Activated CD4-positive, alpha-beta T cell treated with anti-CD3 and anti-CD28 coated beads, Interleukin-2, amount 10 ng/mL, durations not matched to agents 7 days and 5 days (primary cell): Measurements from ENCODE around the gene UBA1. TPM values are rescaled to one million over a fixed set of nuclear protein-coding genes. Genes with fewer than 3 reads are reported as not detected.
A peak's percentile ranks its signal among the peaks of the same experiment; 100 is the strongest.

Source experiments
- CTCF ChIA-PET: fragments of 350-600 bp; sonication (Branson Sonifier 250); formaldehyde crosslinking; loops from one replicate; lab custom pipeline; 2021; ENCODE audit warnings: antibody characterized with exemption; lab: Charles Lee
- POLR2A ChIA-PET: fragments of 350-600 bp; sonication (Branson Sonifier 250); formaldehyde crosslinking; loops from one replicate; lab custom pipeline; 2021; ENCODE audit warnings: antibody characterized with exemption; lab: Charles Lee
- DNase-seq: peaks from one replicate; pipeline ENCODE4 v3.0.0-alpha.2; 2020
- H3K27ac Mint-ChIP-seq: one replicate; pipeline ENCODE4 v1.8.0; 2021; ENCODE audit warnings: mild to moderate bottlenecking, moderate library complexity, mixed read lengths
- H3K27me3 Mint-ChIP-seq: one replicate; pipeline ENCODE4 v1.8.0; 2021; ENCODE audit warnings: mixed read lengths
- H3K36me3 Mint-ChIP-seq: one replicate; pipeline ENCODE4 v1.8.0; 2021; ENCODE audit warnings: low read depth, mixed read lengths
- H3K4me1 Mint-ChIP-seq: one replicate; pipeline ENCODE4 v1.8.0; 2021; ENCODE audit warnings: mixed read lengths
- H3K4me3 Mint-ChIP-seq: one replicate; pipeline ENCODE4 v1.8.0; 2021; ENCODE audit warnings: mild to moderate bottlenecking, moderate library complexity, mixed read lengths
- H3K9me3 Mint-ChIP-seq: one replicate; pipeline ENCODE4 v1.8.0; 2021; ENCODE audit warnings: mixed read lengths
- total RNA-seq, 2 experiments: library from RNA; stranded (reverse); gene quantifications; one replicate each; pipeline ENCODE4 v1.2.3, GENCODE V29; 2021

Gene UBA1
- total RNA-seq, 2 experiments from 2014 or later, result 162 to 177 TPM

- CTCF ChIA-PET, result no interaction called here
- H3K27ac Mint-ChIP-seq, result no peak overlapping the region
- no peak overlapping the region for H3K4me3 Mint-ChIP-seq
- no peak for DNase-seq
- POLR2A ChIA-PET, result no interaction called here
- no peaks in the 10 kb centered on the region for H3K9me3 Mint-ChIP-seq
- peaks cover 48% of the 10 kb centered on the region for H3K36me3 Mint-ChIP-seq
- H3K27me3 Mint-ChIP-seq, result no peaks in the 10 kb centered on the region
- peaks cover 27% of the 10 kb centered on the region for H3K4me1 Mint-ChIP-seq
These were observed 30.0 kb downstream of the UBA1 start for GRCh38 chrX:47223476-47224250.

GRCh38 chrX:47224266-47224895 lies 30.8 kb downstream of the UBA1 start:
- H3K9me3 Mint-ChIP-seq, result no peaks in the 10 kb centered on the region
- no peak overlapping the region for H3K27ac Mint-ChIP-seq
- H3K27me3 Mint-ChIP-seq, result no peaks in the 10 kb centered on the region
- CTCF ChIA-PET, result no interaction called here
- H3K36me3 Mint-ChIP-seq, result peaks cover 48% of the 10 kb centered on the region
- peaks cover 24% of the 10 kb centered on the region for H3K4me1 Mint-ChIP-seq
- no peak for DNase-seq
- POLR2A ChIA-PET, result no interaction called here
- H3K4me3 Mint-ChIP-seq, result no peak overlapping the region

GRCh38 chrX:47224896-47225290 lies 31.3 kb downstream of the UBA1 start:
- H3K27ac Mint-ChIP-seq, result no peak overlapping the region
- no peaks in the 10 kb centered on the region for H3K27me3 Mint-ChIP-seq
- peaks cover 19% of the 10 kb centered on the region for H3K4me1 Mint-ChIP-seq
- H3K9me3 Mint-ChIP-seq, result no peaks in the 10 kb centered on the region
- H3K36me3 Mint-ChIP-seq, result peaks cover 45% of the 10 kb centered on the region
- no peak for DNase-seq
- H3K4me3 Mint-ChIP-seq, result no peak overlapping the region
- CTCF ChIA-PET, result no interaction called here
- POLR2A ChIA-PET, result no interaction called here

- Mint-ChIP-seq H3K9me3 (no peaks in the 10 kb centered on the region), H3K4me1 (peaks cover 12% of the 10 kb centered on the region), H3K27me3 (no peaks in the 10 kb centered on the region), H3K27ac (no peak overlapping the region), H3K4me3 (no peak overlapping the region), H3K36me3 (peaks cover 42% of the 10 kb centered on the region)
- CTCF ChIA-PET, result interaction anchor here (1.0 kb wide), 1 partner anchor 8 kb away, joined by 3 read pairs; no protein-coding TSS in a partner anchor
- no peak for DNase-seq
- POLR2A ChIA-PET, result no interaction called here
These were observed 32.4 kb downstream of the UBA1 start for GRCh38 chrX:47226071-47226470.

GRCh38 chrX:47226531-47227333 lies 33.1 kb downstream of the UBA1 start:
- ChIA-PET CTCF (interaction anchor here (0.8 to 1.0 kb wide), 2 partner anchors 9 to 72 kb away, joined by 3 to 4 read pairs; no protein-coding TSS in a partner anchor), POLR2A (no interaction called here)
- DNase-seq, result no peak
- Mint-ChIP-seq H3K4me1 (peaks cover 10% of the 10 kb centered on the region), H3K27ac (no peak overlapping the region), H3K27me3 (no peaks in the 10 kb centered on the region), H3K9me3 (no peaks in the 10 kb centered on the region), H3K4me3 (no peak overlapping the region), H3K36me3 (peaks cover 42% of the 10 kb centered on the region)

GRCh38 chrX:47227334-47227583 lies 33.6 kb downstream of the UBA1 start:
- Mint-ChIP-seq H3K4me1 (peaks cover 8% of the 10 kb centered on the region), H3K9me3 (no peaks in the 10 kb centered on the region), H3K27ac (no peak overlapping the region), H3K27me3 (no peaks in the 10 kb centered on the region), H3K36me3 (peaks cover 37% of the 10 kb centered on the region), H3K4me3 (no peak overlapping the region)
- CTCF ChIA-PET, result interaction anchor here (0.8 kb wide), 1 partner anchor 72 kb away, joined by 4 read pairs; no protein-coding TSS in a partner anchor
- POLR2A ChIA-PET, result no interaction called here
- DNase-seq, result no peak

GRCh38 chrX:47228550-47229270 lies 35.1 kb downstream of the UBA1 start:
- H3K9me3 Mint-ChIP-seq, result no peaks in the 10 kb centered on the region
- CTCF ChIA-PET, result no interaction called here
- no peak for DNase-seq
- H3K4me3 Mint-ChIP-seq, result no peak overlapping the region
- H3K27ac Mint-ChIP-seq, result peak overlapping the region; percentile 66
- H3K27me3 Mint-ChIP-seq, result no peaks in the 10 kb centered on the region
- POLR2A ChIA-PET, result no interaction called here
- peaks cover 33% of the 10 kb centered on the region for H3K36me3 Mint-ChIP-seq
- H3K4me1 Mint-ChIP-seq, result peaks cover 12% of the 10 kb centered on the region

- Mint-ChIP-seq H3K36me3 (peaks cover 32% of the 10 kb centered on the region), H3K4me1 (peaks cover 12% of the 10 kb centered on the region), H3K4me3 (no peak overlapping the region), H3K27me3 (no peaks in the 10 kb centered on the region), H3K9me3 (no peaks in the 10 kb centered on the region), H3K27ac (no peak overlapping the region)
- ChIA-PET CTCF (no interaction called here), POLR2A (no interaction called here)
- DNase-seq, result no peak
These were observed 35.8 kb downstream of the UBA1 start for GRCh38 chrX:47229427-47229826.

- no peaks in the 10 kb centered on the region for H3K9me3 Mint-ChIP-seq
- POLR2A ChIA-PET, result no interaction called here
- no peaks in the 10 kb centered on the region for H3K27me3 Mint-ChIP-seq
- no peak overlapping the region for H3K4me3 Mint-ChIP-seq
- CTCF ChIA-PET, result no interaction called here
- no peak for DNase-seq
- peaks cover 16% of the 10 kb centered on the region for H3K4me1 Mint-ChIP-seq
- no peak overlapping the region for H3K27ac Mint-ChIP-seq
- peaks cover 32% of the 10 kb centered on the region for H3K36me3 Mint-ChIP-seq
These were observed 36.7 kb downstream of the UBA1 start for GRCh38 chrX:47230136-47230868.

- Mint-ChIP-seq H3K27me3 (no peaks in the 10 kb centered on the region), H3K36me3 (peaks cover 30% of the 10 kb centered on the region), H3K4me3 (no peak overlapping the region), H3K27ac (peak overlapping the region; percentile 100), H3K9me3 (no peaks in the 10 kb centered on the region), H3K4me1 (peaks cover 23% of the 10 kb centered on the region)
- POLR2A ChIA-PET, result no interaction called here
- no peak for DNase-seq
- CTCF ChIA-PET, result no interaction called here
These were observed 37.5 kb downstream of the UBA1 start for GRCh38 chrX:47231167-47231566.

- ChIA-PET CTCF (no interaction called here), POLR2A (interaction anchor here (1.1 kb wide), 1 partner anchor 12 kb away, joined by 4 read pairs; no protein-coding TSS in a partner anchor)
- H3K9me3 Mint-ChIP-seq, result no peaks in the 10 kb centered on the region
- peaks cover 22% of the 10 kb centered on the region for H3K36me3 Mint-ChIP-seq
- no peaks in the 10 kb centered on the region for H3K27me3 Mint-ChIP-seq
- H3K4me3 Mint-ChIP-seq, result peak overlapping the region; percentile 83
- DNase-seq, result no peak
- H3K27ac Mint-ChIP-seq, result peak overlapping the region; percentile 100
- peaks cover 23% of the 10 kb centered on the region for H3K4me1 Mint-ChIP-seq
These were observed 38.7 kb downstream of the UBA1 start for GRCh38 chrX:47232197-47232802.
